Measurements from ENCODE around the gene KRTAP9-9.

- TF ChIP-seq, protein P1, sequence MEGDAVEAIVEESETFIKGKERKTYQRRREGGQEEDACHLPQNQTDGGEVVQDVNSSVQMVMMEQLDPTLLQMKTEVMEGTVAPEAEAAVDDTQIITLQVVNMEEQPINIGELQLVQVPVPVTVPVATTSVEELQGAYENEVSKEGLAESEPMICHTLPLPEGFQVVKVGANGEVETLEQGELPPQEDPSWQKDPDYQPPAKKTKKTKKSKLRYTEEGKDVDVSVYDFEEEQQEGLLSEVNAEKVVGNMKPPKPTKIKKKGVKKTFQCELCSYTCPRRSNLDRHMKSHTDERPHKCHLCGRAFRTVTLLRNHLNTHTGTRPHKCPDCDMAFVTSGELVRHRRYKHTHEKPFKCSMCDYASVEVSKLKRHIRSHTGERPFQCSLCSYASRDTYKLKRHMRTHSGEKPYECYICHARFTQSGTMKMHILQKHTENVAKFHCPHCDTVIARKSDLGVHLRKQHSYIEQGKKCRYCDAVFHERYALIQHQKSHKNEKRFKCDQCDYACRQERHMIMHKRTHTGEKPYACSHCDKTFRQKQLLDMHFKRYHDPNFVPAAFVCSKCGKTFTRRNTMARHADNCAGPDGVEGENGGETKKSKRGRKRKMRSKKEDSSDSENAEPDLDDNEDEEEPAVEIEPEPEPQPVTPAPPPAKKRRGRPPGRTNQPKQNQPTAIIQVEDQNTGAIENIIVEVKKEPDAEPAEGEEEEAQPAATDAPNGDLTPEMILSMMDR (IDR thresholded peaks at IDR 0.05): no peak
- no peak for TF ChIP-seq POLR2A (IDR thresholded peaks at IDR 0.05)
- TF ChIP-seq POLR2AphosphoS5 (IDR thresholded peaks at IDR 0.05): no peak
These were observed 3.2 kb downstream of the KRTAP9-9 start for GRCh38 chr17:41258406-41258805.
